HG03342 (cell line): Measurements from ENCODE around the gene ZBTB8A.
"Not testable (repeated sequence)": the region's sequence is repeated elsewhere in the genome, so short reads cannot be mapped to it uniquely, and the experiment has no call there.

Source experiments
- ATAC-seq: cut with Tn5 transposase; IDR thresholded peaks from one replicate; pipeline ENCODE4 v1.9.1; 2021; ENCODE audit warnings: mild to moderate bottlenecking, moderate library complexity; ENCODE audit not compliant: unreplicated experiment

The ZBTB8A gene

DNA sequence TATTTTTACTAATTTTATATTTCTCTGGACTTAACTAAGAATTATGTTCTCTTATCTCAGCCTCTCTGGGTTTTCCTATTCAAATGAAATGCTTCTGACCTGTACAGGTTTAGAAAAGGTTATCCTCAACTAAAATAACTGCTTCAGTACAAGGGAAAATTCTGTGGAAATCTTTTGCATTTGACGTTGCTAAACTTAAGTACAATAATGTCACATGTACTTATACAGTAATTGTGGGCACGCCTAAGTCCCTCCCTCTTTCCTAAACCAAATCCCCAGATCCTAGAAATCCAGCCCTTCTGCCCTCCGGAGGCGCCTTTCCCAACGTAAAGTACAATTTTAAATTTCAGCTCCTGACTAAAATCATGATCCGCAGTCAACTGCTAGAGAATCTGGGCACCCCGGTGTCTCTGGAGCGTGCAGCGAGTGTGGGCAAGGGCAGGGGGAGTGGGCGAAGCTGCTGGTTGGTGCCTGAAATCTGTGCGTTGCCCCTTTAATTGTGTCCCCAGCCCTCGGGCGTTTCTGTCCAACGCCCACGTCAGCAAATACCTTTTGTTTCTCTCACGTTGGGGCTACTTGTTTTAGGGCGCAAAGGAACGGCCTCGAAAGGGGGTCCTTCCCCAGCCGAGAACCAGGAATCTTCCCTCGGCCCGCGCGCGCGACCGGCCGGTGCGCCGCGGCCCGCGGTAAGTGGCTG lies at the start of gene ZBTB8A:
TSS of gene ZBTB8A (plus strand) at position 541 of the 697 bp plus-strand sequence. CDS start 53,505 bp downstream, outside the sequence.
- no peak for ATAC-seq

DNA sequence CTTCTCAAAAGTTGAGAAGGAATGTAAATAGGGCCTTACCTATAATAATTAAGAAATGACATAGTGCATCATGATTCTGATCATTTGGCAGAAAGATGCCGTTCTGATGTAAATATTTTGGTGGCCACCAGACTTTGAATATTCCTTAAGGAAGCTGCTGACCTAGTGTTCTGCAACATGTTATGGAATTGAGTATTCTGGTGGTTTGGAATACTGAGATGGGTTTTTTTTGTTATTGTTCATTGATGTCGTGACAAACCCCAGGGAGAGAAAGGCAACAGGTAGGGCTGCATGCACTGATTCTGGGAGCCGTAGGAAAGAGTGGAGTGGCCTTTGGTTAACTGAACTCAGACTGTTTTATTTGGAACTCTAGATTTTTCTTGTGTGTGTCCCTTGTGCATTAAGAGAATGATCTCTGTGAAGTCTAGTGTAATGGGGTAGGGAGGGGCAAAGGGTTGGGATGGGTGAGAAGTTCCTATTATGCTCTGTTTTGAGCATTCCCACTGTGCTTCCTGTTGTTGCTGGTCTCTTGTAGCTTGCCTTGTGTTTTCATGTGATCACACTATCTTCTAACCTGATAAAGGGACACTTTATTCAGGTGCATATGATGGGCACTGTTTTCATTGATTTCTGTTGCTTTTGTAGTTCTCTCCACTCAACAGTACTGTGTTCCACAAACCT lies 49.3 kb upstream of the ZBTB8A start:
- no peak for ATAC-seq

DNA sequence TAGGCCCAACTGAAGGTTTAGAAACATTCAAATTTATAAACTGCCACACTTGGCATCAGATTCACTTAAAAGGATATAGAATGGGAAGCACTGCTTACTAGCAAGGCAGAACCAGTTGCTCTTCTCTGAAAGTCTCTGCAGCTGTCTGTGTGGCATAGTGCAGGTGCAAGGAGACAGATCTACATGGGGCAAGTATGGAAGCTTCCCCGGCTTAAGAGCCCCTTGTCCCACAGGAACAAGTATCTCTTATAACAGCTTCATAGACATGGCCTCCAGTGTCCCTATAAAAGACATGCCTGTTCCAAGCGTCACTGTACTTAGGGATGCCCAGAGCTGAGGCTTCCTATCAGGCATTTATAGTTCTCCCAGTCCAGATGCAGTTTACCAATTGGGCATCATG lies 47.8 kb upstream of the ZBTB8A start:
- ATAC-seq = no peak

DNA sequence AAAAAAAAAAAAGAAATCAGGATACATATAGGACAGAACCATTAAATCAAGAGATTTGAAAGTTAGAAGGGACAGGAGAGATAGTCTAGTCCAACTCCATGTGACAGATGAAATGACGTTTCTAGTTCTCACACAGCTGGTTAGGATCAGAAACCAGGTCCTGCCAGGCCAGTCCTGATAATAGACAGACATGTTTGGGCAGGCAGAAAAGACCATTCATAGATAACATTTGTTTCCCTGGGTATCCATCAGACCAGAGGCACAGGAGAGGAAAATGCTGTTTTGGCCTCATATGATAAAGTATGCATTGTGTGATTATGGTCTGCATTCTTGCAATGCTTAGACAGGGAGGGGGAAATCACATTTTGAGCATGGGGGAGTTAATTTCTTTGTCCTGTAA lies 45.0 kb upstream of the ZBTB8A start:
- ATAC-seq = no peak

DNA sequence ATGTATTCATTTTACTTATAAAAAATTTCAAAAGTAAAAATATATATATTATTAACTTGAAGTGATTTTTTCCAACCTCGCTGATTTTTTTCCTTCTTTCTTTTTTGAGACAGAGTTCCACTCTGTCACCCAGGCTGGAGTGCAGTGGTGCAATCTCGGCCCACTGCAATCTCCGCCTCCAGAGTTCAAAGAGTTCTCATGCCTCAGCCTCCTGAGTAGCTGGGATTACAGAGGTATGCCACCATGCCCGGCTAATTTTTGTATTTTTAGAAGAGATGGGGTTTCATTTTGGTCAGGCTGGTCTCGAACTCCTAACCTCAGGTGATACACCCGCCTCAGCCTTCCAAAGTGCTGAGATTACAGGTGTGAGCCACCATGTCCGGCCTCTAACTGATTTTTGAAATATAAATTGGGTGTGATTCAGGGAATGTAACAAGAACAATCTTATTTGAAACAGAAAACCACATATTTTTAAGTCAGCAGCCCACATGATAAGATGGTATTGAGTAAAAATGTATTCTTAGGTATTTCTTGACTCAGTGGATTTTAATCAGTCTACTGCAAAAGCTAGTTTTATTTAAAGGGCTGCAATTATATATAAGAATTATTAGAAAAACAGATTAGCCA lies 44.4 kb upstream of the ZBTB8A start:
- ATAC-seq = no peak

DNA sequence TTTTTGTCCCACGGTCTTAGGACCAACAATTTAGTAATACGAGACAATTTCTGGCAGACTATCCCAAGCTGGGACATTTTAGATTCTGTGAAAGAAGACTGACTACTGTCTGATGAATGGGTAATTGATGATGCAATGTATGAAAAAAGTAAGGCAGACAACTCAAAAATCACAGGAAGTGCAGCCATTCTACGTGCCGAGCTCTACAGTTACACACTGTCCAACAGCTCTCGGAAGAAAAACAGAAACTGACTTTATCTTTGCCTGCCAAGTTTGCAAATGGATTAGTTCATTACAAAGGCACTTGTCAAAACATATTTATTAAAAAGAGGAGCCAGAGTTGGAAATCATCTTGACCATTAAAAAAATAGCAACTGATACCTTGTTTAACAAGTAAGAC lies 43.1 kb upstream of the ZBTB8A start:
- no peak for ATAC-seq

DNA sequence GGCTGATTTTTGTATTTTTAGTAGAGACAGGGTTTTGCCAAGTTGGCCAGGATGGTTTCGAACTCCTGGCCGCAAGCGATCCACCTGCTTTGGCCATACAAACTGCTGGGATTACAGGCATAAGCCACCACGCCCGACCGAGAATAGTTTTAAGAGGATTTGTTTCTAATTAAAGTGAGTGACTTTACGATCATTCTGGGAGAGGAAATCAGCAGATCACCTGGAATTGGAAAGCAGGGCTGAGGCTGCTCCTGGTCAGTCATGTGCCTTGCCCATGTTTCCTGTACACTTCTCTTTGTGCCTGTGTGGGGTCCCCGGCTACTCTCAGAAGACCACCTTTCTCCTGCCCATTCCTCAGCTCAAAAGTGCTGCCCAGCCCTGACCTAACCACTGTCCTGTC lies 40.5 kb upstream of the ZBTB8A start:
- no peak for ATAC-seq

DNA sequence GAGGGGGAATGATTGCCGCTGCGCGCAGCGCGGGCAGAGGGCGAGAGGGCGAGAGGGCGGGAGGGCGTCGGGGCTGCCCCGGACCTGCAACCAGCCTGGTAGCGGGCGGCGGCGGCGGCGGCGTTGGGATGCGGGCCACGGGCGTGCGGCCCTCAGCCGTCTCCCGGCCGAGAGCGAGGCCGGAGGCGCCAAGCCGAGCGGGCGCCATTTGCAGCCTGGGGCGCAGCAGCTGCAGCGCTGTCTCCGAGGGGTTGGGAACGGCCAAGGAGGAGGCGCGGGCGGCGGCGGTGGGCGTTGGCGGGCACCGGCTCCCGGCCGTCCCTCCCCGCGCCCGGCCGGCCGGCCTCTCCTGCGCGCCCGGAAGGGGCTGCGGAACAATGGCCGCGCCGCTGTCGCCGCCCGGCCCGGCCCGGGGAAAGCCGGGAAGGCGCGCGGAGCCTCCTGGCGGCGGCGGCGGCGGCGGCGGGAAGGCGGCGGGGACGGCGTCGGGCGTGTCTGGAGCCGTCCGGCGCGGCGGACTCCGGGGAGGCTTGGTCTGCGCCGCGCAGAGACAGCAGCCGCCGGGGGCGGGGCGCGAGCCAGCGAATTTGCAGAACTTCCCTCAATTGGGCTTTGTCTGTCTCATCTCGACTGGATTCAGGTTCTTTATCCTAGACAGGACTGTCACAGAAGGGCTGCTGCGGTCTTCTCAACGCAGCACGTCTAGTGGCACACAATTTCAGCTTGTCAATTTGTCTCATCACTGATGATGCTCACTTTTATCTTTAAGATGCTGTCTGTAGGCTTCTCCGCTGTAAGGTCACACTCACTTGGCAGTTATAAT lies 38.6 kb upstream of the ZBTB8A start:
- ATAC-seq = no peak

DNA sequence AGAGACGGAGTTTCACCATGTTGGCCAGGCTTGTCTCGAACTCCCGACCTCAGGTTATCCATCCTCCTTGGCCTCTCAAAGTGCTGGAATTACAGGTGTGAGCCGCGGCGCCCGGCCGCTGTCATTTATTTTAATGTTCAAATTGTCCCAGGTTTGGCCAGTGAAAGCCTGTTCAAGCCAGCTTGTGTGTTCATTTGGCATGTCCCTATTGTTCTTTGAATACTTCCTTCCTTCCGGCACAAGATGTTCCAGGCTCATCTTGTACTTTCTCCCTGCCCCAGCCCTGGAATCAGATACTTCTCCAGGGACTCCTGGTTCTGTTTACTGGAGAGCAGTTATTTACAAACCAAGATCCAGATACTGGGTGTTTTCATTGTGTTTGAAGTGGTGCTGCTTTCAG lies 37.4 kb upstream of the ZBTB8A start:
- ATAC-seq = no peak

DNA sequence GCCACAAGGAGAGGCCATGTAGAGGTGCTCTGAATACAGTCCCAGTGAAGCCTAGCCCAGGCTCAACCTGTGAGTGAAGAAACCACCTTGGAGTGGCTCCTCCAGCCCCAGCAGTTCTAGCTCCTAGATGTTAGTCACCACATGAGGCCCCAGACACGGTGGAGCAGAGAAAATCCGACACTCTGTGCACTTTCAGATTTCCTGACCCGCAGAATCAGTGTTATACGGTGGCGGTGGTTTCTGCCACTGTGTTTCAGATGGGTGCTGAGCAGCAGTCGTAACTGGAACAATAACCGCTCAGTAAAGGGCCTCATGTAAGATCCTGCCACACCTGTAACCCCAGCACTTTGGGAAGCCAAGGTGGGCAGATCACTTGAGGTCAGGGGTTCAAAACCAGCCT lies 36.1 kb upstream of the ZBTB8A start:
- no peak for ATAC-seq

DNA sequence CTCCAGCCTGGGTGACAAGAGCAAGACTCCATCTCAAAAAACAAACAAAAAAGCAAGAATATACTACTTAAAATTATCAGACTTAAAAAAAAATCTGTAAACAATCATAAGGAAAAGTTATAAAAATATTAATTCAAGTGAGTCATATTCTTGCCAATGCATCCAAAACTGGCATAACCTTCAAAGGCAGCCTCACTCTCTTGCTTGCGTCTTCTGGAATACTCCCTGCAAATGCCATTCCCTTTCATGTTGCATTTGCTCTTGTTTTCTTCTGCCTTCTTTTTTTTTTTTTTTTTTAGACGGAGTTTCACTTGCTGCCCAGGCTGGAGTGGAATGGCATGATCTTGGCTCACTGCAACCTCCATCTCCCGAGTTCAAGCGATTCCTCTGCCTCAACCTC lies 32.2 kb upstream of the ZBTB8A start:
- ATAC-seq = no peak

DNA sequence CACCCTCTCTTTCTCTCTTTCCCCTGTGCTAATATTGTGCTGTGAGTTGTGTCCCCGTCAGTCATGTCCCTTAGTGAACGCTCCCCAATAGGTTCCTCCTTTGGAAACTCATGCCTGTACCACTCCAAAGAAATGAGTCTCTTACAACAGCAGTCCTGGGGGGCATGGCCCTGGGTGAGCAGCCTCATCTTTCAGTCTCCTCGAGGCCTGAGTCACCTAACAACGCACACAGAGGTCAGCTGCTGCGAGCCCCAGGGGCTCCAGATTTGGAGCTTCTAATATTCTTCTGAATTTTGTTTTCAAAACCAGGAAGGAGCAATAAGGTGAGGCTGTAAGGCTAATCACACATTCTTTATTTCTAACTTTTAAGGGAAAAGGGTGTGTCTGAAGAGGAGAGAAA lies 30.5 kb upstream of the ZBTB8A start:
- ATAC-seq = no peak

DNA sequence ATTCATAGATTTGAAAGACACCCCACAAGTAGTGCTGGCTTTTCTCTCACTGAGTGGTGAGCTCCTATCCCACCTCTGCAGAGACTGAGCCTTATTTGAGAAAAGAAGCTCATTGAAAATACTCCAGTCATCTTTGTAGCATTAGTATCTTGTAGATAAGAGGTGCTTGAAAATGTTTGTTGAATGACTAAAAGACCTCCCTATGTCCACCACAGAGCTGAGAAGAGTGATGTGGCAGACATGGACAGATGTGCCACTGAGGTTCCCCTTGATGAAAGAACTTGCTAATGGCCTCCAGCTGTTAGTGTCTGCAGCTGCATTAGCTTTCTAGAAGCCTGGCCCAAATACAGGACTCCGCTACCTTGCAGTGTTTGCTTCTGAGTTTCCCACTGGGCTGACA lies 29.3 kb upstream of the ZBTB8A start:
- ATAC-seq = no peak

DNA sequence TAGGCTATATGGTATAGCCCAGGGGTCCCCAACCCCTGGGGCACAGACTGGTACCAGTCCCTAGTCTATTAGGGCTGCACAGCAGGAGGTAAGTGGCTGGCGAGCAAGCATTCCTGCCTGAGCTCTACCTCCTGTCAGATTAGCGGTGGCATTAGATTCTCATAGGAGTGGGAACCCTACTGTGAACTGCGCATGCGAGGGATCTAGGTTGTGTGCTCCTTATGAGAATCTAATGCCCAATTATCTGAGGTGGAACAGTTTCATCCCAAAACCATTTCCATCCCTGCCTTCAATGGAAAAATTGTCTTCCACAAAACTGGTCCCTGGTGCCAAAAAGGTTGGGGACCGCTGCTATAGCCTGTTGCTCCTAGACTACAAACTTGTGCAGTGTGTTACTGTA lies 22.8 kb upstream of the ZBTB8A start:
- no peak for ATAC-seq

DNA sequence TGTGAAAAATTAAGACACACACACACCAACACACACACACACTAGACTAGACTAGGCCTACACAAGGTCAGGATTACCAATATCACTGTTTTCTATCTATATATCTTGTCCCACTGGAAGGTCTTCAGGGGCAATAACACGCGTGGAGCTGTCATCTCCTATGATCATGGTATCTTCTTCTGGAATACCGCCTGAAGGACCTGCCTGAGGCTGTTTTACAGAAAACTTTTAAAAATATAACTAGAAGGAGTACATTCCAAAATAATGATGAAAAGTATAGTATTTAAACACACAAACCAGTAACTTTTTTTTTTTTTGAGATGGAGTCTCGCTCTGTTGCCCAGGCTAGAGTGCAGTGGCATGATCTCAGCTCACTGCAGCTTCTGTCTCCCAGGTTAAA lies 20.3 kb upstream of the ZBTB8A start:
- no peak for ATAC-seq

DNA sequence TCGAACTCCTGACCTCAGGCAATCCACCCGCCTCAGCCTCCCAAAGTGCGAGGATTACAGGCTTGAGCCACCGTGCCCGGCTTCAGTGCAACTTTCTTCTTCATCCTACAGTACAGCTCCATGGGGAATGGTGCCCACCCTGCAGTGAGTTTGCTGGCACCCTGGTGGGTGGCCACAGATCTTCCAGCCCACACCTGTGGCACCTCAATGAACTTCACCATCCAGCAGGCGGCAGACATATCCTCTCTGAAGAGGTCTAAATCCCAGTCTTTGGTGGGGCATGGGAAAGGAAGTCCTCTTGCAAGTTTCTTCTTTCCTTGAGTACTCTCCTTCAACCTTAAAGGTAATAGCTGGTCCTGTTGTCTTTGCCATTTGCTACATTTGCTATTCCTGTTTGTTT lies 18.1 kb upstream of the ZBTB8A start:
- no peak for ATAC-seq

DNA sequence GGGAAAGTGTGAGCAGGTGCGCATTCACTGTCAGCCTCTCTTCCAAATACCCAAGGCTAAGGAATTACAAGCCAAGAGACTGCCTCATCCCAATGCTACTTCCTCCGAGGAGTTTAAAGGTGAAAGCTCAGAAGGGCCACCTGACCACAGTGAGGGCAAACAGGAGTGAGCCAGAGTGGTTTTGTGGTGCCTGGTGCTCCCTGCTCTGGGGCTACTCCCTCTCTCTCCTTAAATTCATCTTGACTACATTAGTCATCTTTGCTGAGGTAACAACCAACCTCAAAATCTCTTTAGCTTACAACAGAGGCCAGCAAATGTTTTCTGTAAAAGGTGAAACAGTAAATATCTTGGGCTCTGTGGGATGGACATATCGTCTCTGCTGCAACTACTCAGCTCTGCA lies 14.2 kb upstream of the ZBTB8A start:
- no peak for ATAC-seq

DNA sequence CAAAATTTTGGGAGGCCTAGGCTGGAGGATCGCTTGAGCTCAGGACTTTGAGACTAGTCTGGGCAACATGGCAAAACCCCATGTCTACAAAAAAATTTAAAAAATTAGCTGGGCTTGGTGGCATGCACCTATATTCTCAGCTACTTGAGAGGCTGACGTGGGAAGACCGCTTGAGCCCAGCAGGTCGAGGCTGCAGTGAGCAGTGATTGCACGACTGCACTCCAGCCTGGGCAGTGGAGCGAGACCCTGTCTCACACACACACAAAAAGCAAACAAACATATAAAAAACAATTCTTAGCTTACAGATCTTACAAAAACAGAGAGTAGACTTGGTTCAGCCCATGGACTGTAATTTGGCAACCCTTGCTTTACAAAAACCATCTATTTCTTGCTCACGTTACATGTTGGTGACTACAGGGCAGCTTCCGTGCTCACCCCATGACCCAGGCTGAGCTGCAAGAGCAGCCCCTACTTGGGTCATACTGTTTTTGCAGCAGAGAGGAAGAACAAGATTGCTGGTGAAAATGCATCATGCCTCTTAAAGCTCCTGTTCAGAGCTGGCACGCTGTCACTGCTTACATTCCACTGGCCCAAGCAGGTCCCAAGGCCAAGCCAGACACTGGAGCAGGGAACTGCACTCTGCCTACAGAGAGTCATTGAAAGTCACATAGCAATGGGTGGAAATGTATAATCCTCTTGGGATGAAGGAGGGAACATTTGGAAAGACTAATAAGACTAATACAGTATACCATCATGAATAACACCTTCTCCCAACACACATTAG lies 13.4 kb upstream of the ZBTB8A start:
- ATAC-seq = no peak

DNA sequence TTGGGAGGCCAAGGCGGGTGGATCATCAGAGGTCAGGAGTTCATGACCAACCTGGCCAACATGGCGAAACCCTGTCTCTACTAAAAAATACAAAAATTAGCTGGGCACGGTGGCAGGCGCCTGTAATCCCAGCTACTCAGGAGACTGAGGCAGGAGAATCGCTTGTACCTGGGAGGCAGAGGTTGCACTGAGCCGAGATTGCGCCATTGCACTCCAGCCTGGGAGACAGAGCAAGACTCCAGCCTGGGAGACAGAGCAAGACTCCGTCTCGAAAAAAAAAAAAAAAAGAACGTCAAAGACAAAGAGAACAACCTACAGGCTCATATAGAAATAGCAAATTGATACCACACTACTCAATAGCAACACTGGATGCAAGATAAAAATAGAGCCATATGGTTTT lies 10.7 kb upstream of the ZBTB8A start:
- not testable (repeated sequence) for ATAC-seq

DNA sequence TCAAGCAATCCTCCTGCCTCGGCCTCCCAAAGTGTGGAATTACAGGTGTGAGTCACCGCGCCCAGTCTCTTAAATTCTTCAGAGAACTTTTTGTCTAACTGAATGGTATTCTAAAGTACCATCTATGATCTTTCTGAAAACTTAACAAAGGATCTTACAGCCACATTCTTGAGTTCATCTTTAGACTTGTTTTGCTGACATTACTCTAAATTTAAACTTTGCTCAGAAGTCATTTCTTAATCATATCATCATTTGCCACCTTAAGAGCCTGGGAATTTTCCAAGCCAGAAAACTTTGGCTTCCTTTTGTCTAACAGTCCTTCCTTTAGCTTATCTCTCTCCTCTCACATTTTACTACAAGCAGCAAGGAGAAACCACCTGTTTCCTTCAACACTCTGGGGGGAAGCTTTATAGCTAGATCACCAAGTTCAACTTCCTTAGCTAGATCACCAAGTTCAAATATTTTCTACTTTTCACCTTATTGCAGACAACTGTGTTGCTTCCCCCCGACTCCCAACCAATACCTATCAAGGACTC lies 5.4 kb upstream of the ZBTB8A start:
- ATAC-seq = no peak
